ENCODE data around the gene PGRMC2.

PGRMC2 gene

GRCh38 chr4:128287141-128287870, at the start of gene PGRMC2:
TSS of gene PGRMC2 (minus strand) at chr4:128287813. CDS start at chr4:128287790, 23 bp downstream.
- DNase-seq (ENCODE audit: low read depth in 2 of 2), result no peak

- no peak for DNase-seq (ENCODE audit: low read depth in 2 of 2)
These were observed 47.9 kb upstream of the PGRMC2 start for GRCh38 chr4:128335541-128335940.

- no peak for DNase-seq (ENCODE audit: low read depth in 2 of 2)
These were observed 46.6 kb upstream of the PGRMC2 start for GRCh38 chr4:128334256-128334655.

- DNase-seq (ENCODE audit: low read depth in 2 of 2), result no peak
These were observed 45.9 kb upstream of the PGRMC2 start for GRCh38 chr4:128333309-128334018.

- no peak for DNase-seq (ENCODE audit: low read depth in 2 of 2)
These were observed 44.5 kb upstream of the PGRMC2 start for GRCh38 chr4:128332081-128332480.

GRCh38 chr4:128329638-128330037, 42.0 kb upstream of the PGRMC2 start:
- DNase-seq (ENCODE audit: low read depth in 2 of 2), result no peak

GRCh38 chr4:128328106-128328505, 40.5 kb upstream of the PGRMC2 start:
- no peak for DNase-seq (ENCODE audit: low read depth in 2 of 2)

- no peak for DNase-seq (ENCODE audit: low read depth in 2 of 2)
These were observed 35.8 kb upstream of the PGRMC2 start for GRCh38 chr4:128323401-128323800.

GRCh38 chr4:128322986-128323385, 35.4 kb upstream of the PGRMC2 start:
- no peak for DNase-seq (ENCODE audit: low read depth in 2 of 2)

- no peak for DNase-seq (ENCODE audit: low read depth in 2 of 2)
These were observed 34.7 kb upstream of the PGRMC2 start for GRCh38 chr4:128322311-128322710.

GRCh38 chr4:128320656-128321055, 33.0 kb upstream of the PGRMC2 start:
- DNase-seq (ENCODE audit: low read depth in 2 of 2), result no peak

- no peak for DNase-seq (ENCODE audit: low read depth in 2 of 2)
These were observed 28.3 kb upstream of the PGRMC2 start for GRCh38 chr4:128315756-128316520.

GRCh38 chr4:128311659-128312403, 24.2 kb upstream of the PGRMC2 start:
- no peak for DNase-seq (ENCODE audit: low read depth in 2 of 2)

- no peak for DNase-seq (ENCODE audit: low read depth in 2 of 2)
These were observed 22.7 kb upstream of the PGRMC2 start for GRCh38 chr4:128310266-128310697.

- DNase-seq (ENCODE audit: low read depth in 2 of 2), result no peak
These were observed 22.0 kb upstream of the PGRMC2 start for GRCh38 chr4:128309585-128309984.

- no peak for DNase-seq (ENCODE audit: low read depth in 2 of 2)
These were observed 21.4 kb upstream of the PGRMC2 start for GRCh38 chr4:128308986-128309385.

GRCh38 chr4:128307123-128307571, 19.5 kb upstream of the PGRMC2 start:
- DNase-seq (ENCODE audit: low read depth in 2 of 2), result no peak

- no peak for DNase-seq (ENCODE audit: low read depth in 2 of 2)
These were observed 18.3 kb upstream of the PGRMC2 start for GRCh38 chr4:128305942-128306341.

- no peak for DNase-seq (ENCODE audit: low read depth in 2 of 2)
These were observed 16.4 kb upstream of the PGRMC2 start for GRCh38 chr4:128303986-128304385.

GRCh38 chr4:128303405-128303785, 15.8 kb upstream of the PGRMC2 start:
- DNase-seq (ENCODE audit: low read depth in 2 of 2), result no peak

- DNase-seq (ENCODE audit: low read depth in 2 of 2), result no peak
These were observed 14.4 kb upstream of the PGRMC2 start for GRCh38 chr4:128301979-128302378.

GRCh38 chr4:128299848-128300247, 12.2 kb upstream of the PGRMC2 start:
- no peak for DNase-seq (ENCODE audit: low read depth in 2 of 2)
